Measurements from ENCODE around the gene CEP70.

DNA sequence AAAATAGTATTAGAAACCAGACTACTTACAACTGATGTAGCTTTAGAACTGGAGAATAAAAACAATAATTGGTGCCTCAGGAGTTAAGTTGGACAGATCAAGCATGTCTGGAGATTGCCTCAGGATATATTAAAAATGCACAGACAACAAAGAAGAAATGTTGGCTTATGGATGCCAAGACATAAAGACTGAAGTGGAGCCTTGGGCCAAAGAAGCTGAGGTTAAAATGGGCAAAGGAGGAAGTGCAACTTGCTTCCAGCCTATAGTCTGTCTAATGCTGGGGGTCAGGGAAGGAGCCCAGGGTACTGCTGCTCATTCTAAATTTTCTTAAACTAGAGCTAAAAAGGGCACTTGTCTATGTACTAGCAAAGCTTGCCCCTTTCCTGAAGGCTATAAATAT, 82.1 kb downstream of the CEP70 start:
- TF ChIP-seq, protein P1, sequence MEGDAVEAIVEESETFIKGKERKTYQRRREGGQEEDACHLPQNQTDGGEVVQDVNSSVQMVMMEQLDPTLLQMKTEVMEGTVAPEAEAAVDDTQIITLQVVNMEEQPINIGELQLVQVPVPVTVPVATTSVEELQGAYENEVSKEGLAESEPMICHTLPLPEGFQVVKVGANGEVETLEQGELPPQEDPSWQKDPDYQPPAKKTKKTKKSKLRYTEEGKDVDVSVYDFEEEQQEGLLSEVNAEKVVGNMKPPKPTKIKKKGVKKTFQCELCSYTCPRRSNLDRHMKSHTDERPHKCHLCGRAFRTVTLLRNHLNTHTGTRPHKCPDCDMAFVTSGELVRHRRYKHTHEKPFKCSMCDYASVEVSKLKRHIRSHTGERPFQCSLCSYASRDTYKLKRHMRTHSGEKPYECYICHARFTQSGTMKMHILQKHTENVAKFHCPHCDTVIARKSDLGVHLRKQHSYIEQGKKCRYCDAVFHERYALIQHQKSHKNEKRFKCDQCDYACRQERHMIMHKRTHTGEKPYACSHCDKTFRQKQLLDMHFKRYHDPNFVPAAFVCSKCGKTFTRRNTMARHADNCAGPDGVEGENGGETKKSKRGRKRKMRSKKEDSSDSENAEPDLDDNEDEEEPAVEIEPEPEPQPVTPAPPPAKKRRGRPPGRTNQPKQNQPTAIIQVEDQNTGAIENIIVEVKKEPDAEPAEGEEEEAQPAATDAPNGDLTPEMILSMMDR (conservative IDR thresholded peaks at IDR 0.05; ENCODE audit: low read depth, low read length): no peak
- no peak for TF ChIP-seq EZH2 (IDR thresholded peaks at IDR 0.05; ENCODE audit: borderline replicate concordance, low read depth, low read length, poor library complexity, severe bottlenecking)
